PFSK-1 (cell line): ENCODE results near the gene DDX10.

Experiments used
- REST ChIP-seq, 2 experiments: IDR thresholded peaks; 2 replicates each; pipeline versions ENCODE4 v1.6.1 to v1.8.0; 2011 to 2012; ENCODE audit warnings: low read depth in 2 of 2, low read length in 2 of 2, control low read depth in 1 of 2, inconsistent platforms in 1 of 2, mild to moderate bottlenecking in 1 of 2, moderate library complexity in 1 of 2; ENCODE audit not compliant: insufficient read depth in 1 of 2
- TAF1 ChIP-seq: IDR thresholded peaks from 2 replicates; pipeline ENCODE4 v1.6.1; 2012; ENCODE audit warnings: low read length, control low read depth, borderline replicate concordance; ENCODE audit not compliant: insufficient read depth

DNA sequence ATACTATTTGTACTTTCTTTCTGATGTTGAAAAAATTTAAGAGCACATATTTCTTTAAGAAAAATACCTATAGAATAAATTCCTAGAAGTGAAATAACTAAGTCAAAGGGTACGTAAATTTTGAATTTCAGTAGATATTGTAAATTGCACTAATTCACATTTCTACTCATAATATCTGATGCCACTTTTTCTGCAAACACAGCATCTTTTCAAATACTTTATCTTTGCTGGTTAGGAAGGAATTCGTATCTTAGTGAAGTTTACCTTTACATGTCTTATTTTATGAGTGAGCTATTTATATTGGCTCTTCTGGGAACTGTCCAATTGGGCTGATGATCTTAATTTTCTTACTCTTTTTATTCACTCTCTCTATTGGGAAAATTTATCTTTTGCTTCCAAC lies 148.2 kb downstream of the DDX10 start:
- TF ChIP-seq REST (IDR thresholded peaks at IDR 0.05; ENCODE audit: insufficient read depth in 1 of 2, low read depth in 2 of 2, low read length in 2 of 2) (no peak), TAF1 (no peak)
